Mesendoderm (in vitro differentiated cells): ENCODE data around the gene PER3.
A peak's percentile ranks its signal among the peaks of the same experiment; 100 is the strongest.

Experiments
- DNase-seq: peaks from one replicate; pipeline ENCODE4 v3.0.0; 2013
- H2AK5ac ChIP-seq: 2 replicates; pipeline ENCODE4 v1.6.1; 2013; ENCODE audit warnings: low read length, inconsistent platforms
- H2BK120ac ChIP-seq: 2 replicates; pipeline ENCODE4 v1.6.1; 2013; ENCODE audit warnings: low read depth, mild to moderate bottlenecking, low read length, moderate library complexity, mixed read lengths
- H2BK15ac ChIP-seq: replicated peaks from 2 replicates; pipeline ENCODE4 v1.6.1; 2013; ENCODE audit warnings: low read depth, mild to moderate bottlenecking, moderate library complexity
- H2BK5ac ChIP-seq: 2 replicates; pipeline ENCODE4 v1.6.1; 2013; ENCODE audit warnings: low read length, inconsistent platforms
- H3K18ac ChIP-seq: 2 replicates; pipeline ENCODE4 v1.6.1; 2013; ENCODE audit warnings: mild to moderate bottlenecking, low read length, mixed read lengths
- H3K23ac ChIP-seq: one replicate; pipeline ENCODE4 v1.6.1; 2013; ENCODE audit warnings: low read length
- H3K27ac ChIP-seq: 2 replicates; pipeline ENCODE4 v1.5.1; 2013; ENCODE audit warnings: low read depth, mild to moderate bottlenecking, inconsistent platforms, low read length, moderate library complexity
- H3K27me3 ChIP-seq: 2 replicates; pipeline ENCODE4 v1.6.1; 2013; ENCODE audit warnings: low read length, control low read depth, mild to moderate bottlenecking, inconsistent platforms; ENCODE audit not compliant: insufficient read depth, poor library complexity
- H3K36me3 ChIP-seq: 2 replicates; pipeline ENCODE4 v1.6.1; 2013; ENCODE audit warnings: low read length, inconsistent platforms; ENCODE audit not compliant: control insufficient read depth, insufficient read depth
- H3K4ac ChIP-seq: one replicate; pipeline ENCODE4 v1.6.1; 2013; ENCODE audit warnings: low read depth, mild to moderate bottlenecking, low read length, moderate library complexity
- H3K4me1 ChIP-seq: 2 replicates; pipeline ENCODE4 v1.6.1; 2013; ENCODE audit warnings: low read depth, low read length, inconsistent platforms; ENCODE audit not compliant: control insufficient read depth
- H3K4me2 ChIP-seq: 2 replicates; pipeline ENCODE4 v1.6.1; 2013; ENCODE audit warnings: low read length
- H3K4me3 ChIP-seq: 2 replicates; pipeline ENCODE4 v1.5.1; 2013; ENCODE audit warnings: mild to moderate bottlenecking, low read length
- H3K56ac ChIP-seq: one replicate; pipeline ENCODE4 v1.6.1; 2013; ENCODE audit warnings: low read length
- H3K79me1 ChIP-seq: 2 replicates; pipeline ENCODE4 v1.6.1; 2013; ENCODE audit warnings: low read length, inconsistent platforms
- H3K79me2 ChIP-seq: 2 replicates; pipeline ENCODE4 v1.6.1; 2013; ENCODE audit warnings: mild to moderate bottlenecking, low read length; ENCODE audit not compliant: control insufficient read depth, insufficient read depth
- H3K9ac ChIP-seq: 2 replicates; pipeline ENCODE4 v1.6.1; 2013; ENCODE audit warnings: low read length, inconsistent platforms
- H4K5ac ChIP-seq: one replicate; pipeline ENCODE4 v1.6.1; 2013; ENCODE audit warnings: low read length
- H4K8ac ChIP-seq: one replicate; pipeline ENCODE4 v1.6.1; 2013; ENCODE audit warnings: low read depth, mild to moderate bottlenecking, control low read depth, low read length, moderate library complexity
- WGBS: extraction: QIAGEN DNeasy Blood & Tissue Kit; methylation state at CpG from one replicate; pipeline ENCODE4 v1.1.7; 2013; ENCODE audit warnings: low lambda C conversion rate, missing lambda C conversion rate; ENCODE audit not compliant: insufficient coverage; ENCODE audit errors: extremely low coverage; 5-methylcytosine and 5-hydroxymethylcytosine counted together

Gene PER3

GRCh38 chr1:7853684-7854026 is 69.6 kb downstream of the PER3 start:
- no peaks in the 10 kb centered on the region for H3K79me2 ChIP-seq
- no peak overlapping the region for H3K4ac ChIP-seq
- H3K4me1 ChIP-seq = peaks cover 8% of the 10 kb centered on the region
- no peak overlapping the region for H2BK120ac ChIP-seq
- no peak overlapping the region for H3K27ac ChIP-seq
- H4K5ac ChIP-seq = no peak overlapping the region
- no peak overlapping the region for H2BK5ac ChIP-seq
- no peak overlapping the region for H2BK15ac ChIP-seq
- no peak overlapping the region for H4K8ac ChIP-seq
- peak overlapping the region; percentile 57 for H3K56ac ChIP-seq
- H3K27me3 ChIP-seq = no peaks in the 10 kb centered on the region
- no peak overlapping the region for H2AK5ac ChIP-seq
- H3K36me3 ChIP-seq = no peaks in the 10 kb centered on the region
- H3K18ac ChIP-seq = peak overlapping the region; percentile 13
- no peak overlapping the region for H3K23ac ChIP-seq
- no CpG with 5 or more reads among the region's 7 CpGs for WGBS
- H3K4me2 ChIP-seq = no peak overlapping the region
- H3K4me3 ChIP-seq = no peak overlapping the region
- H3K79me1 ChIP-seq = no peaks in the 10 kb centered on the region
- peak; percentile 11 for DNase-seq
- no peak overlapping the region for H3K9ac ChIP-seq

GRCh38 chr1:7856345-7856744 is 72.3 kb downstream of the PER3 start:
- Histone ChIP-seq H2AK5ac (no peak overlapping the region), H3K4ac (no peak overlapping the region), H2BK5ac (no peak overlapping the region), H3K79me1 (no peaks in the 10 kb centered on the region), H3K79me2 (no peaks in the 10 kb centered on the region), H3K4me1 (peaks cover 8% of the 10 kb centered on the region), H3K9ac (no peak overlapping the region), H3K56ac (peak overlapping the region; percentile 70), H3K18ac (no peak overlapping the region), H4K5ac (no peak overlapping the region), H2BK120ac (no peak overlapping the region), H4K8ac (no peak overlapping the region), H3K27ac (no peak overlapping the region), H3K4me2 (no peak overlapping the region), H2BK15ac (no peak overlapping the region), H3K36me3 (no peaks in the 10 kb centered on the region), H3K4me3 (no peak overlapping the region), H3K27me3 (no peaks in the 10 kb centered on the region), H3K23ac (peak overlapping the region; percentile 24)
- WGBS = no CpG with 5 or more reads among the region's 15 CpGs
- peak; percentile 19 for DNase-seq

GRCh38 chr1:7857000-7857399 is 72.9 kb downstream of the PER3 start:
- no CpG with 5 or more reads among the region's 2 CpGs for WGBS
- H3K27me3 ChIP-seq = no peaks in the 10 kb centered on the region
- H2BK15ac ChIP-seq = no peak overlapping the region
- no peak overlapping the region for H3K4me2 ChIP-seq
- no peak overlapping the region for H2BK120ac ChIP-seq
- H4K5ac ChIP-seq = no peak overlapping the region
- no peak overlapping the region for H2BK5ac ChIP-seq
- H4K8ac ChIP-seq = no peak overlapping the region
- no peak overlapping the region for H3K23ac ChIP-seq
- H3K36me3 ChIP-seq = no peaks in the 10 kb centered on the region
- H3K79me2 ChIP-seq = no peaks in the 10 kb centered on the region
- no peak for DNase-seq
- no peak overlapping the region for H3K27ac ChIP-seq
- no peak overlapping the region for H2AK5ac ChIP-seq
- no peaks in the 10 kb centered on the region for H3K79me1 ChIP-seq
- H3K9ac ChIP-seq = no peak overlapping the region
- H3K4me1 ChIP-seq = peaks cover 6% of the 10 kb centered on the region
- no peak overlapping the region for H3K18ac ChIP-seq
- H3K56ac ChIP-seq = no peak overlapping the region
- no peak overlapping the region for H3K4ac ChIP-seq
- H3K4me3 ChIP-seq = no peak overlapping the region

- no CpG with 5 or more reads among the region's 4 CpGs for WGBS
- Histone ChIP-seq H2BK15ac (no peak overlapping the region), H3K56ac (no peak overlapping the region), H3K4me2 (no peak overlapping the region), H3K23ac (no peak overlapping the region), H2AK5ac (no peak overlapping the region), H4K8ac (no peak overlapping the region), H3K9ac (no peak overlapping the region), H3K4ac (no peak overlapping the region), H3K79me1 (no peaks in the 10 kb centered on the region), H2BK5ac (no peak overlapping the region), H3K79me2 (no peaks in the 10 kb centered on the region), H3K4me1 (peaks cover 6% of the 10 kb centered on the region), H3K27ac (no peak overlapping the region), H3K4me3 (no peak overlapping the region), H3K18ac (no peak overlapping the region), H3K36me3 (no peaks in the 10 kb centered on the region), H2BK120ac (no peak overlapping the region), H4K5ac (no peak overlapping the region), H3K27me3 (no peaks in the 10 kb centered on the region)
- no peak for DNase-seq
These were observed 73.9 kb downstream of the PER3 start for GRCh38 chr1:7857985-7858384.

GRCh38 chr1:7859406-7859805 is 75.3 kb downstream of the PER3 start:
- Histone ChIP-seq H3K27ac (no peak overlapping the region), H3K79me2 (no peaks in the 10 kb centered on the region), H3K23ac (no peak overlapping the region), H2BK5ac (no peak overlapping the region), H2AK5ac (no peak overlapping the region), H3K36me3 (no peaks in the 10 kb centered on the region), H3K56ac (no peak overlapping the region), H3K4me1 (no peaks in the 10 kb centered on the region), H3K27me3 (no peaks in the 10 kb centered on the region), H4K5ac (no peak overlapping the region), H3K79me1 (no peaks in the 10 kb centered on the region), H3K4ac (no peak overlapping the region), H2BK120ac (no peak overlapping the region), H3K4me2 (no peak overlapping the region), H3K9ac (no peak overlapping the region), H3K4me3 (no peak overlapping the region), H4K8ac (no peak overlapping the region), H2BK15ac (no peak overlapping the region), H3K18ac (no peak overlapping the region)
- no CpG with 5 or more reads among the region's 7 CpGs for WGBS
- no peak for DNase-seq

- no peaks in the 10 kb centered on the region for H3K4me1 ChIP-seq
- no peak overlapping the region for H2AK5ac ChIP-seq
- H3K79me1 ChIP-seq = no peaks in the 10 kb centered on the region
- no CpG with 5 or more reads among the region's 9 CpGs for WGBS
- DNase-seq = no peak
- H3K4me2 ChIP-seq = no peak overlapping the region
- H4K8ac ChIP-seq = no peak overlapping the region
- no peaks in the 10 kb centered on the region for H3K79me2 ChIP-seq
- H3K56ac ChIP-seq = no peak overlapping the region
- H2BK15ac ChIP-seq = no peak overlapping the region
- no peak overlapping the region for H2BK120ac ChIP-seq
- H3K9ac ChIP-seq = no peak overlapping the region
- H3K18ac ChIP-seq = no peak overlapping the region
- no peaks in the 10 kb centered on the region for H3K36me3 ChIP-seq
- no peak overlapping the region for H3K4ac ChIP-seq
- no peak overlapping the region for H4K5ac ChIP-seq
- H3K4me3 ChIP-seq = no peak overlapping the region
- no peak overlapping the region for H3K23ac ChIP-seq
- H3K27me3 ChIP-seq = no peaks in the 10 kb centered on the region
- H2BK5ac ChIP-seq = no peak overlapping the region
- H3K27ac ChIP-seq = no peak overlapping the region
These were observed 76.0 kb downstream of the PER3 start for GRCh38 chr1:7860130-7860529.
